Common myeloid progenitor, CD34-positive (primary cell): Measurements from ENCODE around the gene HEXB.

Experiments
- CTCF ChIA-PET: fragments of 350-600 bp; sonication (Branson Sonifier 250); formaldehyde crosslinking; loops from one replicate; lab custom pipeline; 2021; ENCODE audit warnings: antibody characterized with exemption; lab: Charles Lee
- POLR2A ChIA-PET: fragments of 350-600 bp; sonication (Branson Sonifier 250); formaldehyde crosslinking; loops from one replicate; lab custom pipeline; 2021; ENCODE audit warnings: antibody characterized with exemption; lab: Charles Lee
- DNase-seq, 3 donors: peaks; one replicate each; pipeline versions ENCODE4 v3.0.0 to v3.0.0-alpha.2; 2013
- H3K27ac ChIP-seq, 2 experiments: 1 replicate in 1 of 2; 2 replicates in 1 of 2; pipeline ENCODE4 v1.7.0; 2013; ENCODE audit warnings: inconsistent platforms in 2 of 2, low read length in 2 of 2, mild to moderate bottlenecking in 2 of 2, low read depth in 1 of 2, moderate library complexity in 1 of 2; ENCODE audit not compliant: severe bottlenecking in 2 of 2, insufficient read depth in 1 of 2, poor library complexity in 1 of 2
- H3K27me3 ChIP-seq, 5 experiments: replicated peaks in 2 of 5; 1 replicate in 3 of 5; 2 replicates in 2 of 5; pipeline versions ENCODE4 v1.6.1 to v1.7.0; 2013; ENCODE audit warnings: low read length in 4 of 5, mild to moderate bottlenecking in 2 of 5, moderate library complexity in 2 of 5, inconsistent platforms in 1 of 5; ENCODE audit not compliant: insufficient read depth in 5 of 5, control insufficient read depth in 4 of 5
- H3K36me3 ChIP-seq, 4 experiments: 1 replicate in 2 of 4; 2 replicates in 2 of 4; pipeline versions ENCODE4 v1.6.1 to v1.7.0; 2013; ENCODE audit warnings: low read length in 3 of 4, control low read depth in 1 of 4, mild to moderate bottlenecking in 1 of 4; ENCODE audit not compliant: control insufficient read depth in 4 of 4, insufficient read depth in 4 of 4
- H3K4me1 ChIP-seq, 4 experiments: 1 replicate in 3 of 4; 2 replicates in 1 of 4; pipeline versions ENCODE4 v1.6.1 to v1.7.1; 2013; ENCODE audit warnings: low read length in 3 of 4, mild to moderate bottlenecking in 3 of 4, control low read depth in 1 of 4, inconsistent platforms in 1 of 4, moderate library complexity in 1 of 4; ENCODE audit not compliant: control insufficient read depth in 4 of 4, insufficient read depth in 4 of 4; ENCODE audit errors: control extremely low read depth in 1 of 4
- H3K4me3 ChIP-seq, 7 experiments: 1 replicate in 4 of 7; 2 replicates in 3 of 7; pipeline versions ENCODE4 v1.5.1 to v1.7.0; 2013; ENCODE audit warnings: mild to moderate bottlenecking in 7 of 7, low read length in 6 of 7, moderate library complexity in 6 of 7, inconsistent platforms in 2 of 7, low read depth in 2 of 7, control low read depth in 1 of 7; ENCODE audit not compliant: insufficient read depth in 4 of 7, control insufficient read depth in 1 of 7; ENCODE audit errors: extremely low read depth in 1 of 7
- H3K9me3 ChIP-seq, 5 experiments: 1 replicate in 4 of 5; 2 replicates in 1 of 5; pipeline versions ENCODE4 v1.6.1 to v1.7.1; 2013; ENCODE audit warnings: low read length in 4 of 5, mild to moderate bottlenecking in 2 of 5, inconsistent platforms in 1 of 5, low read depth in 1 of 5, moderate library complexity in 1 of 5; ENCODE audit not compliant: control insufficient read depth in 4 of 5, insufficient read depth in 2 of 5; ENCODE audit errors: control extremely low read depth in 1 of 5
- WGBS: methylation state at CpG from one replicate; pipeline ENCODE4 v1.1.5; 2013; ENCODE audit not compliant: insufficient coverage; 5-methylcytosine and 5-hydroxymethylcytosine counted together

The HEXB gene

GRCh38 chr5:74648835-74649293 is 36.2 kb upstream of the HEXB start:
- 21% methylated on average over 6 of the region's 6 CpGs for WGBS
- Histone ChIP-seq H3K4me1 (peaks cover 0 to 2% (median 0%) of the 10 kb centered on the region in 4 experiments), H3K4me3 (peak overlapping the region in 1 of 7 experiments; percentile 20), H3K27me3 (no peaks in the 10 kb centered on the region), H3K36me3 (no peaks in the 10 kb centered on the region), H3K9me3 (no peaks in the 10 kb centered on the region), H3K27ac (no peak overlapping the region)
- peak; percentile 65 to 85 (median 80) for DNase-seq
- CTCF ChIA-PET = interaction anchor here (0.7 to 3.0 kb wide), 17 partner anchors 9 to 1057 kb away, joined by 3 to 38 read pairs (median 4); partner anchors contain the start of gene ENC1
- POLR2A ChIA-PET = no interaction called here

- Histone ChIP-seq H3K27me3 (no peaks in the 10 kb centered on the region), H3K27ac (no peak overlapping the region), H3K4me3 (no peak overlapping the region), H3K36me3 (no peaks in the 10 kb centered on the region), H3K9me3 (no peaks in the 10 kb centered on the region), H3K4me1 (peaks cover 0 to 2% (median 0%) of the 10 kb centered on the region in 4 experiments)
- CTCF ChIA-PET = interaction anchor here (0.5 to 3.0 kb wide), 18 partner anchors 8 to 1693 kb away, joined by 3 to 38 read pairs (median 4); partner anchors contain the start of gene ENC1
- POLR2A ChIA-PET = no interaction called here
- DNase-seq = no peak
- WGBS = 80% methylated on average over 1 of the region's 1 CpG
Observed at GRCh38 chr5:74649421-74649973, 35.5 kb upstream of the HEXB start.

- CTCF ChIA-PET = interaction anchor here (1.0 to 3.0 kb wide), 4 partner anchors 9 to 750 kb away, joined by 3 to 38 read pairs (median 6); no protein-coding TSS in a partner anchor
- Histone ChIP-seq H3K9me3 (no peaks in the 10 kb centered on the region), H3K27me3 (no peaks in the 10 kb centered on the region), H3K4me3 (no peak overlapping the region), H3K4me1 (peaks cover 0 to 2% (median 0%) of the 10 kb centered on the region in 4 experiments), H3K36me3 (no peaks in the 10 kb centered on the region), H3K27ac (no peak overlapping the region)
- no peak for DNase-seq
- POLR2A ChIA-PET = no interaction called here
- 100% methylated on average over 1 of the region's 3 CpGs for WGBS
Observed at GRCh38 chr5:74651710-74652109, 33.3 kb upstream of the HEXB start.

- no CpG with 5 or more reads among the region's 3 CpGs for WGBS
- CTCF ChIA-PET = interaction anchor here (0.8 to 1.5 kb wide), 3 partner anchors 10 to 750 kb away, joined by 3 to 6 read pairs (median 5); no protein-coding TSS in a partner anchor
Observed at GRCh38 chr5:74652576-74652975, 32.5 kb upstream of the HEXB start.

GRCh38 chr5:74653991-74654390 is 31.0 kb upstream of the HEXB start:
- no peak for DNase-seq
- no peak overlapping the region for H3K27ac ChIP-seq
- H3K4me1 ChIP-seq = peaks cover 0 to under 1% (median 0%) of the 10 kb centered on the region in 4 experiments
- H3K27me3 ChIP-seq = peaks cover 0 to 3% (median 0%) of the 10 kb centered on the region in 5 experiments
- WGBS = 75% methylated on average over 3 of the region's 5 CpGs
- H3K36me3 ChIP-seq = no peaks in the 10 kb centered on the region
- CTCF ChIA-PET = interaction anchor here (0.8 to 1.9 kb wide), 5 partner anchors 8 to 752 kb away, joined by 3 to 7 read pairs (median 5); no protein-coding TSS in a partner anchor
- H3K9me3 ChIP-seq = peaks cover 0 to 5% (median 3%) of the 10 kb centered on the region in 5 experiments
- POLR2A ChIA-PET = no interaction called here
- H3K4me3 ChIP-seq = no peak overlapping the region

More at GRCh38 chr5:74652576-74652975, 32.5 kb upstream of the HEXB start:
- Histone ChIP-seq H3K27me3 (peaks cover 0 to 3% (median 0%) of the 10 kb centered on the region in 5 experiments), H3K4me1 (peaks cover 0 to 2% (median 0%) of the 10 kb centered on the region in 4 experiments), H3K36me3 (no peaks in the 10 kb centered on the region), H3K4me3 (no peak overlapping the region), H3K27ac (no peak overlapping the region), H3K9me3 (no peaks in the 10 kb centered on the region)
- no peak for DNase-seq
- POLR2A ChIA-PET = no interaction called here

GRCh38 chr5:74655206-74655605 is 29.8 kb upstream of the HEXB start:
- H3K4me1 ChIP-seq = no peaks in the 10 kb centered on the region
- no peak overlapping the region for H3K4me3 ChIP-seq
- no peak for DNase-seq
- ChIA-PET CTCF (interaction anchor here (1.1 to 1.8 kb wide), 2 partner anchors 753 kb away, joined by 3 to 7 read pairs; no protein-coding TSS in a partner anchor), POLR2A (interaction anchor here (0.6 to 0.7 kb wide), 2 partner anchors 139 to 245 kb away, joined by 3 to 5 read pairs; no protein-coding TSS in a partner anchor)
- WGBS = no CpG with 5 or more reads among the region's 6 CpGs
- H3K36me3 ChIP-seq = no peaks in the 10 kb centered on the region
- H3K27ac ChIP-seq = no peak overlapping the region
- H3K27me3 ChIP-seq = peaks cover 0 to 3% (median 0%) of the 10 kb centered on the region in 5 experiments
- peaks cover 0 to 5% (median 3%) of the 10 kb centered on the region in 5 experiments for H3K9me3 ChIP-seq

GRCh38 chr5:74655716-74656115 is 29.3 kb upstream of the HEXB start:
- POLR2A ChIA-PET = interaction anchor here (0.7 kb wide), 1 partner anchor 244 kb away, joined by 3 read pairs; no protein-coding TSS in a partner anchor
- no peak for DNase-seq
- peaks cover 0 to 5% (median 3%) of the 10 kb centered on the region in 5 experiments for H3K9me3 ChIP-seq
- no peak overlapping the region for H3K4me3 ChIP-seq
- peaks cover 0 to 3% (median 0%) of the 10 kb centered on the region in 5 experiments for H3K27me3 ChIP-seq
- H3K36me3 ChIP-seq = no peaks in the 10 kb centered on the region
- no peak overlapping the region for H3K27ac ChIP-seq
- CTCF ChIA-PET = interaction anchor here (1.1 kb wide), 1 partner anchor 753 kb away, joined by 3 read pairs; no protein-coding TSS in a partner anchor
- no peaks in the 10 kb centered on the region for H3K4me1 ChIP-seq
